HepG2 (cell line): ENCODE data around the gene AP3D1. TPM values are rescaled to one million over a fixed set of nuclear protein-coding genes. Genes with fewer than 3 reads are reported as not detected.
A peak's percentile ranks its signal among the peaks of the same experiment; 100 is the strongest.

Experiments
- FIP1L1 ChIP-seq: fragments of 200-400 bp; formaldehyde crosslinking; IDR thresholded peaks from 2 replicates; pipeline ENCODE4 v1.6.1; 2018; ENCODE audit warnings: low read depth, mild to moderate bottlenecking, low read length, moderate library complexity, borderline replicate concordance; ENCODE audit not compliant: insufficient read depth
- HNRNPH1 ChIP-seq: fragments of 200-400 bp; formaldehyde crosslinking; optimal IDR thresholded peaks from 2 replicates; pipeline ENCODE3; 2017; ENCODE audit warnings: mild to moderate bottlenecking, low read depth, low read length
- HOXA9 ChIP-seq: sonication (generic); formaldehyde crosslinking; IDR thresholded peaks from 2 replicates; pipeline ENCODE4 v1.8.1; 2022; ENCODE audit warnings: missing genetic modification reagents, mild to moderate bottlenecking, moderate library complexity, borderline replicate concordance
- KDM4B ChIP-seq: sonication (generic); formaldehyde crosslinking; IDR thresholded peaks from 2 replicates; pipeline ENCODE4 v1.4.0; 2020; ENCODE audit warnings: missing genetic modification reagents
- RXRA ChIP-seq: sonication (generic); formaldehyde crosslinking; IDR thresholded peaks from 2 replicates; pipeline ENCODE4 v1.5.1; 2020; ENCODE audit warnings: missing genetic modification reagents
- SP2 ChIP-seq: sonication (generic); formaldehyde crosslinking; IDR thresholded peaks from 2 replicates; pipeline ENCODE4 v1.5.1; 2020; ENCODE audit warnings: mild to moderate bottlenecking, missing genetic modification reagents
- TBL1XR1 ChIP-seq: fragments of 150-350 bp; IDR thresholded peaks from 2 replicates; pipeline ENCODE4 v1.6.1; 2014; ENCODE audit warnings: borderline replicate concordance, low read length; ENCODE audit not compliant: partially characterized antibody
- TGIF2 ChIP-seq: IDR thresholded peaks from 2 replicates; pipeline ENCODE4 v1.6.1; 2016; ENCODE audit warnings: control low read depth, missing compliant biosample characterization
- ZNF263 ChIP-seq: sonication (generic); formaldehyde crosslinking; IDR thresholded peaks from 2 replicates; pipeline ENCODE4 v1.4.0; 2020; ENCODE audit warnings: missing genetic modification reagents
- ZNF33A ChIP-seq: sonication (generic); formaldehyde crosslinking; IDR thresholded peaks from 2 replicates; pipeline ENCODE4 v1.5.1; 2020; ENCODE audit warnings: missing genetic modification reagents, mild to moderate bottlenecking, moderate library complexity, borderline replicate concordance
- ZNF589 ChIP-seq: sonication (generic); formaldehyde crosslinking; conservative IDR thresholded peaks from 2 replicates; pipeline ENCODE4 v1.8.0; 2022; ENCODE audit warnings: mild to moderate bottlenecking, moderate library complexity, missing genetic modification reagents
- ZNF644 ChIP-seq: IDR thresholded peaks from 2 replicates; pipeline ENCODE4 v1.6.1; 2016; ENCODE audit warnings: low read depth
- polyA plus RNA-seq, 8 experiments: library from polyadenylated mRNA; depleted of rRNA in 3 of 8; stranded (reverse) in 7 of 8; unstranded in 1 of 8; fragments of >200 nt; fragmentation: Illumina TruSeq in 4 of 8; extraction: Trizol in 4 of 8; gene quantifications; 2 replicates each; pipeline versions ENCODE4 v1.2.1 to v1.2.3, GENCODE V29; 2011 to 2016; ENCODE audit warnings: low read depth in 4 of 8, missing spikeins in 1 of 8, mixed read lengths in 1 of 8; ENCODE audit not compliant: insufficient read depth in 1 of 8
- total RNA-seq, 5 experiments: library from RNA; depleted of rRNA; stranded (reverse); fragments of >200 nt; fragmentation: Illumina TruSeq; extraction: Trizol; gene quantifications; 2 replicates each; pipeline ENCODE4 v1.2.3, GENCODE V29; 2016; ENCODE audit warnings: low read depth in 1 of 5
- TF ChIP-seq, protein P1 (sequence below): sonication (generic); formaldehyde crosslinking; IDR thresholded peaks from 2 replicates; pipeline ENCODE4 v1.4.0; 2020; ENCODE audit warnings: mild to moderate bottlenecking, missing genetic modification reagents
- TF ChIP-seq, protein P2 (sequence below): sonication (generic); formaldehyde crosslinking; IDR thresholded peaks from 2 replicates; pipeline ENCODE4 v1.4.0; 2020; ENCODE audit warnings: mild to moderate bottlenecking, low read depth, missing genetic modification reagents
- TF ChIP-seq, protein P3 (sequence below): IDR thresholded peaks from 2 replicates; pipeline ENCODE4 v1.6.1; 2016; ENCODE audit warnings: low read depth, missing genetic modification reagents, missing compliant biosample characterization

AP3D1 gene
- total and polyA plus RNA-seq, 2 of the 13 experiments (the other 11 are each of a cell fraction or from before 2014, with no cell fraction given): 68.0 to 82.6 TPM

- TF ChIP-seq, protein P1, sequence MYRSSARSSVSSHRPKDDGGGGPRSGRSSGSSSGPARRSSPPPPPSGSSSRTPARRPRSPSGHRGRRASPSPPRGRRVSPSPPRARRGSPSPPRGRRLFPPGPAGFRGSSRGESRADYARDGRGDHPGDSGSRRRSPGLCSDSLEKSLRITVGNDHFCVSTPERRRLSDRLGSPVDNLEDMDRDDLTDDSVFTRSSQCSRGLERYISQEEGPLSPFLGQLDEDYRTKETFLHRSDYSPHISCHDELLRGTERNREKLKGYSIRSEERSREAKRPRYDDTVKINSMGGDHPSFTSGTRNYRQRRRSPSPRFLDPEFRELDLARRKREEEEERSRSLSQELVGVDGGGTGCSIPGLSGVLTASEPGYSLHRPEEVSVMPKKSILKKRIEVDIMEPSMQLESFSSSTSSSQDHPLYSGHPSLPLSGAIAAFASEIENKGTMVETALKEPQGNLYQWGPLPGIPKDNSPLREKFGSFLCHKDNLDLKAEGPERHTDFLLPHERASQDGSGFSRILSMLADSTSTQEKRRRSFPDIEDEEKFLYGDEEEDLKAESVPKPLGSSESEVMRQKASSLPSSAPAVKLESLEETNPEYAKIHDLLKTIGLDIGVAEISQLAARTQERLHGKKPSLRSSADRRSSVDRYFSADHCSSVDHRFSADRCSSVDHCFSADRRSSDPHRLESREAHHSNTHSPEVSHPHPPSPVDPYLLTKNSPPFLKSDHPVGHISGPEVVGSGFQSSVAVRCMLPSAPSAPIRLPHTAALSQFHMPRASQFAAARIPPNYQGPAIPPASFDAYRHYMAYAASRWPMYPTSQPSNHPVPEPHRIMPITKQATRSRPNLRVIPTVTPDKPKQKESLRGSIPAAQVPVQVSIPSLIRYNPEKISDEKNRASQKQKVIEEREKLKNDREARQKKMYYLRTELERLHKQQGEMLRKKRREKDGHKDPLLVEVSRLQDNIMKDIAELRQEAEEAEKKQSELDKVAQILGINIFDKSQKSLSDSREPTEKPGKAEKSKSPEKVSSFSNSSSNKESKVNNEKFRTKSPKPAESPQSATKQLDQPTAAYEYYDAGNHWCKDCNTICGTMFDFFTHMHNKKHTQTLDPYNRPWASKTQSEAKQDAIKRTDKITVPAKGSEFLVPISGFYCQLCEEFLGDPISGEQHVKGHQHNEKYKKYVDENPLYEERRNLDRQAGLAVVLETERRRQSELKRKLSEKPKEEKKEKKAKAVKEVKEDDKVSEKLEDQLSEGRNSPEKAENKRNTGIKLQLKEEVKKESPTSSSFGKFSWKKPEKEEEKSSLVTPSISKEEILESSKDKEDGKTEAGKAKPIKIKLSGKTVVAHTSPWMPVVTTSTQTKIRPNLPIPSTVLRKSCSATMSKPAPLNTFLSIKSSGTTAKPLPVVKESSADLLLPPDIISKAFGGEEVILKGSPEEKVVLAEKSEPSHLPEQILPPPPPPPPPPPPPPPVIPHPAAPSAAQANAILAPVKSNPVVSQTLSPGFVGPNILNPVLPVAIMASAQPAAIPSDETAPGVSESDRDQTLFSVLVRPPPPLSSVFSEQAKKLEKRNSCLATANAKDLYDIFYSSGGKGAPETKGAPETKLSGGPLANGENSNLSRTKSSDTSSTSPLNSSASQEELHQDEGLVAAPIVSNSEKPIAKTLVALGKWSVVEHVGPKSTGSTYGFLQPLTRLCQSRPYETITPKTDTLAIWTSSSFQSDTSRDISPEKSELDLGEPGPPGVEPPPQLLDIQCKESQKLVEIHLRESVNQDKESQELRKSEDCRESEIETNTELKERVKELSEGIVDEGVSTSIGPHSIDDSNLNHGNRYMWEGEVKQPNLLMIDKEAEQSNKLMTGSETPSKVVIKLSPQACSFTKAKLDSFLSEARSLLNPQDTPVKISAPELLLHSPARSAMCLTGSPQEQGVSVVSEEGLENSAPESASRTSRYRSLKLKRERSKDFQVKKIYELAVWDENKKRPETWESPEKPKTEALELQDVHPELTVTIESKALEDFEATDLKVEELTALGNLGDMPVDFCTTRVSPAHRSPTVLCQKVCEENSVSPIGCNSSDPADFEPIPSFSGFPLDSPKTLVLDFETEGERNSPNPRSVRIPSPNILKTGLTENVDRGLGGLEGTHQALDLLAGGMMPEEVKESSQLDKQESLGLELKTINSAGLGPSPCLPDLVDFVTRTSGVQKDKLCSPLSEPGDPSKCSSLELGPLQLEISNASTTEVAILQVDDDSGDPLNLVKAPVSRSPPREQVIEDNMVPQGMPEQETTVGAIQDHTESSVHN (CRISPR knock-in tag): no peak
- no peak for TF ChIP-seq KDM4B (CRISPR knock-in tag)
- no peak for TF ChIP-seq FIP1L1
- TF ChIP-seq ZNF33A (CRISPR knock-in tag): no peak
- peak; percentile 60; the same call in 1 of the 2 replicates for TF ChIP-seq RXRA (CRISPR knock-in tag)
- no peak for TF ChIP-seq ZNF644
- TF ChIP-seq HOXA9: no peak
- 0 out of 2 replicates have a peak, but pooled peaks have one; percentile 23 for TF ChIP-seq SP2 (CRISPR knock-in tag)
- no peak for TF ChIP-seq TBL1XR1
- TF ChIP-seq HNRNPH1: no peak
- TF ChIP-seq, protein P2, sequence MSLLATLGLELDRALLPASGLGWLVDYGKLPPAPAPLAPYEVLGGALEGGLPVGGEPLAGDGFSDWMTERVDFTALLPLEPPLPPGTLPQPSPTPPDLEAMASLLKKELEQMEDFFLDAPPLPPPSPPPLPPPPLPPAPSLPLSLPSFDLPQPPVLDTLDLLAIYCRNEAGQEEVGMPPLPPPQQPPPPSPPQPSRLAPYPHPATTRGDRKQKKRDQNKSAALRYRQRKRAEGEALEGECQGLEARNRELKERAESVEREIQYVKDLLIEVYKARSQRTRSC (CRISPR knock-in tag): no peak
- TF ChIP-seq ZNF263: no peak; the same call in 1 of the 2 replicates
- TF ChIP-seq ZNF589 (CRISPR knock-in tag): no peak
- TF ChIP-seq TGIF2 (CRISPR knock-in tag): no peak
- TF ChIP-seq, protein P3, sequence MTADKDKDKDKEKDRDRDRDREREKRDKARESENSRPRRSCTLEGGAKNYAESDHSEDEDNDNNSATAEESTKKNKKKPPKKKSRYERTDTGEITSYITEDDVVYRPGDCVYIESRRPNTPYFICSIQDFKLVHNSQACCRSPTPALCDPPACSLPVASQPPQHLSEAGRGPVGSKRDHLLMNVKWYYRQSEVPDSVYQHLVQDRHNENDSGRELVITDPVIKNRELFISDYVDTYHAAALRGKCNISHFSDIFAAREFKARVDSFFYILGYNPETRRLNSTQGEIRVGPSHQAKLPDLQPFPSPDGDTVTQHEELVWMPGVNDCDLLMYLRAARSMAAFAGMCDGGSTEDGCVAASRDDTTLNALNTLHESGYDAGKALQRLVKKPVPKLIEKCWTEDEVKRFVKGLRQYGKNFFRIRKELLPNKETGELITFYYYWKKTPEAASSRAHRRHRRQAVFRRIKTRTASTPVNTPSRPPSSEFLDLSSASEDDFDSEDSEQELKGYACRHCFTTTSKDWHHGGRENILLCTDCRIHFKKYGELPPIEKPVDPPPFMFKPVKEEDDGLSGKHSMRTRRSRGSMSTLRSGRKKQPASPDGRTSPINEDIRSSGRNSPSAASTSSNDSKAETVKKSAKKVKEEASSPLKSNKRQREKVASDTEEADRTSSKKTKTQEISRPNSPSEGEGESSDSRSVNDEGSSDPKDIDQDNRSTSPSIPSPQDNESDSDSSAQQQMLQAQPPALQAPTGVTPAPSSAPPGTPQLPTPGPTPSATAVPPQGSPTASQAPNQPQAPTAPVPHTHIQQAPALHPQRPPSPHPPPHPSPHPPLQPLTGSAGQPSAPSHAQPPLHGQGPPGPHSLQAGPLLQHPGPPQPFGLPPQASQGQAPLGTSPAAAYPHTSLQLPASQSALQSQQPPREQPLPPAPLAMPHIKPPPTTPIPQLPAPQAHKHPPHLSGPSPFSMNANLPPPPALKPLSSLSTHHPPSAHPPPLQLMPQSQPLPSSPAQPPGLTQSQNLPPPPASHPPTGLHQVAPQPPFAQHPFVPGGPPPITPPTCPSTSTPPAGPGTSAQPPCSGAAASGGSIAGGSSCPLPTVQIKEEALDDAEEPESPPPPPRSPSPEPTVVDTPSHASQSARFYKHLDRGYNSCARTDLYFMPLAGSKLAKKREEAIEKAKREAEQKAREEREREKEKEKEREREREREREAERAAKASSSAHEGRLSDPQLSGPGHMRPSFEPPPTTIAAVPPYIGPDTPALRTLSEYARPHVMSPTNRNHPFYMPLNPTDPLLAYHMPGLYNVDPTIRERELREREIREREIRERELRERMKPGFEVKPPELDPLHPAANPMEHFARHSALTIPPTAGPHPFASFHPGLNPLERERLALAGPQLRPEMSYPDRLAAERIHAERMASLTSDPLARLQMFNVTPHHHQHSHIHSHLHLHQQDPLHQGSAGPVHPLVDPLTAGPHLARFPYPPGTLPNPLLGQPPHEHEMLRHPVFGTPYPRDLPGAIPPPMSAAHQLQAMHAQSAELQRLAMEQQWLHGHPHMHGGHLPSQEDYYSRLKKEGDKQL (CRISPR knock-in tag): no peak
Measured at GRCh38 chr19:2050991-2051772, 100.2 kb downstream of the AP3D1 start, which contains the start of gene MKNK2 (continued).
